ENCODE results near the gene LRP2.

GRCh38 chr2:169110419-169110818, 251.9 kb downstream of the LRP2 start:
- TF ChIP-seq CTCF (IDR thresholded peaks at IDR 0.05) (no peak), E2F5 (CRISPR knock-in tag; IDR thresholded peaks at IDR 0.05) (no peak), NR1H2 (CRISPR knock-in tag; IDR thresholded peaks at IDR 0.05) (no peak), CBFB (CRISPR knock-in tag; IDR thresholded peaks at IDR 0.05; ENCODE audit: low read depth) (no peak), SP1 (CRISPR knock-in tag; conservative IDR thresholded peaks at IDR 0.05) (no peak), ZBTB21 (CRISPR knock-in tag; IDR thresholded peaks at IDR 0.05; ENCODE audit: borderline replicate concordance) (no peak), ZNF219 (CRISPR knock-in tag; IDR thresholded peaks at IDR 0.05; ENCODE audit: borderline replicate concordance) (no peak), MAX (CRISPR knock-in tag; IDR thresholded peaks at IDR 0.05) (no peak), IRF1 (CRISPR knock-in tag; IDR thresholded peaks at IDR 0.05) (no peak)

Data from WTC11 (cell line).